GF-D8 (cell line): Measurements from ENCODE around the gene CCDC136.

Experiments
- DNase-seq: peaks from one replicate; lab custom pipeline; 2025; lab: John Stamatoyannopoulos, UW

Gene CCDC136

GRCh38 chr7:128791121-128791971 lies at the start of gene CCDC136:
Gene CCDC136, plus strand, starts transcription at chr7:128791968. Its CDS starts 444 bp downstream, at chr7:128792412.
- DNase-seq: no peak

- DNase-seq: no peak
These were observed 49.6 kb upstream of the CCDC136 start for GRCh38 chr7:128742206-128742605.

GRCh38 chr7:128743112-128743772 lies 48.5 kb upstream of the CCDC136 start:
- no peak for DNase-seq

- no peak for DNase-seq
These were observed 47.3 kb upstream of the CCDC136 start for GRCh38 chr7:128744366-128744905.

- no peak for DNase-seq
These were observed 46.1 kb upstream of the CCDC136 start for GRCh38 chr7:128745706-128746105.

GRCh38 chr7:128747327-128748079 lies 44.3 kb upstream of the CCDC136 start:
- DNase-seq: no peak

GRCh38 chr7:128752251-128752650 lies 39.5 kb upstream of the CCDC136 start:
- no peak for DNase-seq

GRCh38 chr7:128755075-128755818 lies 36.5 kb upstream of the CCDC136 start:
- no peak for DNase-seq

- DNase-seq: no peak
These were observed 35.8 kb upstream of the CCDC136 start for GRCh38 chr7:128755819-128756476.

GRCh38 chr7:128757203-128757602 lies 34.6 kb upstream of the CCDC136 start:
- DNase-seq: no peak

GRCh38 chr7:128758553-128758952 lies 33.2 kb upstream of the CCDC136 start:
- DNase-seq: no peak

GRCh38 chr7:128759242-128759641 lies 32.5 kb upstream of the CCDC136 start:
- DNase-seq: no peak

- no peak for DNase-seq
These were observed 28.2 kb upstream of the CCDC136 start for GRCh38 chr7:128763541-128763940.

- DNase-seq: no peak
These were observed 24.2 kb upstream of the CCDC136 start for GRCh38 chr7:128767475-128768110.

GRCh38 chr7:128770233-128770632 lies 21.5 kb upstream of the CCDC136 start:
- DNase-seq: no peak

GRCh38 chr7:128773604-128774003 lies 18.2 kb upstream of the CCDC136 start:
- DNase-seq: no peak

- no peak for DNase-seq
These were observed 17.6 kb upstream of the CCDC136 start for GRCh38 chr7:128774029-128774689.

- no peak for DNase-seq
These were observed 16.8 kb upstream of the CCDC136 start for GRCh38 chr7:128774921-128775320.

- DNase-seq: no peak
These were observed 15.9 kb upstream of the CCDC136 start, which contains the start of gene OPN1SW for GRCh38 chr7:128775744-128776474. Gene OPN1SW, minus strand, starts transcription at chr7:128775794. Its CDS starts 13 bp downstream, at chr7:128775781.
